ENCODE measurements around the gene F2R. TPM values are rescaled to one million over a fixed set of nuclear protein-coding genes. Genes with fewer than 3 reads are reported as not detected.

Gene F2R
- total and polyA plus RNA-seq, 9 of the 15 experiments (the other 6 are each of a cell fraction or from before 2014, with no cell fraction given) = 4.0 to 34.7 (median 15.1) TPM

DNA sequence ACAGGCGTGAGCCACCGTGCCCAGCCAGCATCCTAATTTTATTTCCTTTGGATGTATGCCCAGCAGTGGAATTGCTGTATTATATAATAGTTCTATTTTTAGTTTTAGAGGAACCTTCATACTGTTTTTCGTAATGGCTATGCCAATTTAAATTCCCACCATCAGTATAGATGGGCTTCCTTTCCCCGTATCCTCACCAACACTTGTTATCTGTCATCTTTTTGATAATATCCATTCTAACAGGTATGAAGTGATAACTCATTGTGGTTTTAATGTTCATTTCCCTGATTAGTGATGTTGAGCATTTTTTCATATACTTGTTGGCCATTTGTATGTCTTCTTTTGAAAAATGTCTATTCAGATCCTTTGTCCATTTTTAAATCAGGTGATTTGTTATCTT, 13.0 kb downstream of the F2R start:
- intact Hi-C loops (cut with micrococcal nuclease) = no loop called here
- in situ Hi-C loops (cut with MboI) = no loop called here
- Histone ChIP-seq H2AFZ (ENCODE audit: low read depth, low read length) (no peak overlapping the region), H3K79me2 (ENCODE audit: control insufficient read depth, insufficient read depth, low read length) (peaks cover 10% of the 10 kb centered on the region; the same call in 1 of the 3 replicates), H3K9me1 (ENCODE audit: control insufficient read depth, insufficient read depth, low read length) (no peaks in the 10 kb centered on the region), H3K27ac (ENCODE audit: extremely low read depth, low read depth, low read length) (no peak overlapping the region), H3K4me2 (ENCODE audit: insufficient read depth, low read length) (no peak overlapping the region), H3K4me3 (no peak overlapping the region), H3K9ac (ENCODE audit: insufficient read depth in 1 of 2, low read depth in 2 of 2, low read length in 2 of 2) (no peak overlapping the region), H3K9me3 (replicated peaks; ENCODE audit: control insufficient read depth, insufficient read depth, low read depth, low read length) (peaks cover 4% of the 10 kb centered on the region), H3K36me3 (ENCODE audit: control insufficient read depth, insufficient read depth, low read length) (peaks cover 17% of the 10 kb centered on the region; the same call in 2 of the 3 replicates), H4K20me1 (replicated peaks; ENCODE audit: control insufficient read depth, insufficient read depth, low read length) (no peaks in the 10 kb centered on the region), H3K27me3 (ENCODE audit: control insufficient read depth in 2 of 2, insufficient read depth in 2 of 2, low read length in 2 of 2) (no peaks in the 10 kb centered on the region), H3K4me1 (replicated peaks in 1 of 2; ENCODE audit: control insufficient read depth in 2 of 2, insufficient read depth in 2 of 2, low read length in 2 of 2) (0 out of 5 replicates have a peak, but pooled peaks cover 0 to 4% of the 10 kb centered on the region in 2 experiments)
- CTCF ChIA-PET (ENCODE audit: low intra/inter-chr PET ratio) = no interaction called here
- 92% methylated on average over 4 of the region's 4 CpGs for WGBS (ENCODE audit: insufficient coverage, low coverage, missing lambda C conversion rate)
- POLR2A ChIA-PET = no interaction called here
- no peak for FAIRE-seq
- ATAC-seq = no peak
- DNase-seq (ENCODE audit: extremely low read depth in 1 of 4, low spot score in 3 of 4) = no peak
- TF ChIP-seq FOXM1 (IDR thresholded peaks at IDR 0.05; ENCODE audit: low read depth) (no peak), FOXM1 (CRISPR knock-in tag; IDR thresholded peaks at IDR 0.05; ENCODE audit: low read depth) (no peak), NFIC (IDR thresholded peaks at IDR 0.05) (no peak), HDAC1 (IDR thresholded peaks at IDR 0.05) (no peak), RBBP5 (IDR thresholded peaks at IDR 0.05; ENCODE audit: borderline replicate concordance, insufficient read depth, low read length, poor library complexity, severe bottlenecking) (no peak), PYGO2 (tag; IDR thresholded peaks at IDR 0.05) (no peak), KHSRP (IDR thresholded peaks at IDR 0.05) (no peak)
- BruUV-seq (replicated peaks) = no TSS peak
